HG03354 (cell line): ENCODE measurements around the gene DMD.

ENCODE experiments used
- ATAC-seq: cut with Tn5 transposase; IDR thresholded peaks from one replicate; pipeline ENCODE4 v1.9.1; 2021; ENCODE audit warnings: mild to moderate bottlenecking; ENCODE audit not compliant: unreplicated experiment, poor library complexity, severe bottlenecking

The DMD gene

GRCh38 chrX:31704938-31705337 lies 1506.4 kb downstream of the DMD start:
- no peak for ATAC-seq

GRCh38 chrX:31702222-31702621 lies 1509.1 kb downstream of the DMD start:
- ATAC-seq, result no peak

GRCh38 chrX:31697294-31697916 lies 1513.9 kb downstream of the DMD start:
- ATAC-seq, result no peak

- no peak for ATAC-seq
Observed at GRCh38 chrX:31679861-31680260, 1531.5 kb downstream of the DMD start.

GRCh38 chrX:31670245-31670644 lies 1541.1 kb downstream of the DMD start:
- ATAC-seq, result no peak

DNA sequence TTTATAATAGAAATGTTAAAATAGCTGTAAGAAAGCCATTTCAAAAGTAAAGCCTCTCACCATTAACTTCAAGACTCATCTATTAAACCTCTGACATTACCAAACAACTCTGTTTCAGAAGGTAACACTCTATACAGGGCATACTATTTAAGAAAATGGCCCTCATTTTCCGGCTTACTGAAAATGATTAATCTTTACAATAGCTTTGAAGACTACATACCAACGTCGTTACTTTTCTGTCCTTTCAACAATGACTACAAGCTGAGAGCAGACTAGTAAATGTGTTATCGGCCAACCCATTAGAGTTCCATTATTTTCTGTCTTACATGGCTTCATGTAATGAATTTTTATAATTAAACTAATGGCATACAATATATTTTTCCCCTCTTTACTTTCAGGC lies 1545.9 kb downstream of the DMD start:
- no peak for ATAC-seq

DNA sequence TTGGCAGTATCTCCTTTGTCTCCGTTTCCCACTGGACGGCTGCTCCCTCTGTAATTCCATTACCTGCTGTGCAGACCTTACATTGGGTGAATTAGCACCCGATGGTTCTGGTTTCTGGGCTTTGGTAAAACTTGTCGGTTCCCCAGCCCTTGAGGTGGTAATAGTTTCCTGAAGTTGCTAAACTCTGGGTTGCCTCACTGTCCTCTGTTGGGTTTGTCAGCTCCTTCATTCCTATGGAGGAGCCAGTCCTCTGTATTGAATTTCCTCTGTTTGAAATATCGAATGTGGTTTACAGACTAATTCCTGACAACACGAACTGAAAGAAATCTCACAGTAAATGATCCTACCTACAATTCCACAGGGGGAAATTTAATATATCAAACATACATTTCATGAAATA lies 1548.2 kb downstream of the DMD start:
- ATAC-seq, result no peak

DNA sequence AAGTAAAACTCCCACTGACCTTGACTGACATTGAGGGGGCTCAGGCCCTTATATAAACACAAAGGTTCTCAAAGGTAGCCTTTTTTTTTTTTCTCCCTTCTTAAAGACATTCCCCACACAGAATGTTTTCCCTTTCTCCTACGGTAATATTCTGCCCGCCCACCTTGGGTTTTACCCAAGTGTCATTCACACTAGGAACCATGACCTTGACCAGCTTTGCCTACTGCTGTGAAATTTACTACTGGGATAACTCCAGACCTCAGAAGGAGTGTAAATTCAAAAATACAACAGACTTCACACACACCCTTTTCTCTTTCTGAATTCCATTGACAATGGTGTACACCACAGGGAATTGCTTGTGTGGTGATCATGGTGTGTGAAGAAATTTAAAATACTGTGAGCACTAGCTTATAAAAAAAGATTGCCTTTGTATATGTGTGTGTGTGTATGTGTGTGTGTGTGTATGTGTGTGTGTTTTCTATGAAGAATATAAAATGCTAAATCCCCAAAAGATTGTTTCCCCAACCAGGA lies 1550.0 kb downstream of the DMD start:
- no peak for ATAC-seq

DNA sequence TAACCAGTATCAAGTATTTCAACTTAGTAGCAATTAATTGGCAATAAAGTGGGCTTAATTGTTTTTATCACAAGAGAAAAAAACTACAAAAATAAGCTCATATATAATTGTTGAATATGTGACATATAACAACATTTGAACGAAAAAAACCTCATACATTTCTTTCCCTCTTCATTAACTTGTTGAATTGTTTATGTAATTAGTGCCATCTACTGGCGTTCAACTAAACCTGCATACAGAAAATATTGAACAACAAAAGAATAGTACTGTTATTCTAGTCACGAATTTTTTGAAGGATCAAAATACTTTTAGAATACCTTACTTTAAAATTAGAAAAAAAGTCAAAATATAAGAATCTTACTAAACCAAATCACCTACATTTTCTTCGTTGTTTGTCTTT lies 1553.0 kb downstream of the DMD start:
- no peak for ATAC-seq

GRCh38 chrX:31656013-31656412 lies 1555.3 kb downstream of the DMD start:
- ATAC-seq, result no peak

DNA sequence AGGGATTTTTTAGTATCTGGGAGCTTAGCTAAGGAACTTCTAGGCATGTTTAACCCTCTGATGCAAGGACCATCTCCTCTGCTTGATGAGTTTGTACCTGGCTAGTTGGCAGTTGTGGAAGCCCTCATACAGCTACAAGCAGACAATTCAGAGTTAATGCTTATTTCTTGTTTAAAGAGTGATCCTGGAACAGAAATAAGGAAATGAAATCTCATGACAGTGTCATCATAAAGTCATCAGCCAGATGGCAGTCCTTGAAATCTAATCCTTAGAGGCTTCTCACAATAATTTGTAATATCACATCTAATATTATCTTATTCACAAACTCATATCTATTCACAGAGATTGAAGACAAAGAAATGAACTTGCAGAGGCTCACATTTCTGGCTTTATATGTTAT lies 1557.9 kb downstream of the DMD start:
- no peak for ATAC-seq

DNA sequence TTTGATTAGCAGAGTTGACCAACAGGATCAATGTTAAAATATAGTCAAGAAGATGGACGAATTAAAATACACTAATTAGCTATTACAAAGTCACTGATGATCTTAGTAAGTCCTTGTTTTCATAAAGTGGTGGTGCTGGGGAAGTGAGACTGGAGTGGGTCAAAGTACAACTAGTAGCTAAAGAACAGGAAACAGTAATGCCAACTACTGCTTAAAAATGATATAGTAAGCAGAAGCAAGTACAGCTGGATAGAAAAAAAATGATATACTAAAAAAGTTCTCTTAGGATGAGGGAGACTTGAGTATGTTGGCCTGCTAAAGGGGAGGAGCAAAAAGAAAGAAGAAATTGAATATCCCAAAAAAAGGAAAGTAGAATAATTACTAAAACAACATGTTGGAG lies 1558.7 kb downstream of the DMD start:
- peak; percentile 49 for ATAC-seq

- no peak for ATAC-seq
Observed at GRCh38 chrX:31649201-31649600, 1562.1 kb downstream of the DMD start.

GRCh38 chrX:31633349-31633748 lies 1578.0 kb downstream of the DMD start:
- no peak for ATAC-seq

DNA sequence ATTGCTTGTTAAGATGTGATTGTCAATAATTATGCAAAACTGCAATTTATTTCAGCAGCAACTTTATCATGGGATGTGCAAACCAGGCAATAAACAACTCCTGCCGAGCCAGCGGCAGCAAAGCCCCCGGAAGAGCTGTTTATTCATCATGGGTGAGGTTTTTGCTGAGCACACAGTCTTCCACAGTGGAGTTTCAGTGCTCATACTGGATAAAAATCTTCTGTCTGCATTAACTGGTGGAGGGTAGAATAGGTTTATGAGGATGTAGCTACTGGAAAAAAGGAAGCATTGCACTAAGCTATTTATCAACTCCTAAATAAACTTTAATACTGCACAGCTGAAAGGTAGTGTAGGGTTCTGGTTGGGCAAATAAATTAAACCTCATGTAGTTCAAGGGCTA lies 1582.2 kb downstream of the DMD start:
- no peak for ATAC-seq

DNA sequence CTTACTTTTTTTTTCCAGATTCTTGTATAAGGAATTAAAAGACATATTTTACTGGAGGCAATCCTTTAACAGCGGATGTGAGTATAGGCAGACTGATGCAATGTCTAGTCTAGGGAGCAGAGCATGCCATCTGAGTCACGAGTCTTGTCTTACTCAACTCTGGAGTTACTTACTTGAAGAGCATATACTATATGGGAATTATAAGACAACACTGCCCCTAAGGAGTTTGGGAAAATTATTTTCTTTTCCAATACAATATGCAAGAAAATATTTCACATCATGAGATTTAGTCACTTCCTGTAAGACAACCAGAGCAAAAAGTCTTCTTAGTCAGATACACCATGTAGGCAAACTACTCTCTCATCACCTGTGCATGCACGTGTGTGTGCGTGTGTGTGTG lies 1602.2 kb downstream of the DMD start:
- no peak for ATAC-seq

GRCh38 chrX:31608638-31609037 lies 1602.7 kb downstream of the DMD start:
- no peak for ATAC-seq

DNA sequence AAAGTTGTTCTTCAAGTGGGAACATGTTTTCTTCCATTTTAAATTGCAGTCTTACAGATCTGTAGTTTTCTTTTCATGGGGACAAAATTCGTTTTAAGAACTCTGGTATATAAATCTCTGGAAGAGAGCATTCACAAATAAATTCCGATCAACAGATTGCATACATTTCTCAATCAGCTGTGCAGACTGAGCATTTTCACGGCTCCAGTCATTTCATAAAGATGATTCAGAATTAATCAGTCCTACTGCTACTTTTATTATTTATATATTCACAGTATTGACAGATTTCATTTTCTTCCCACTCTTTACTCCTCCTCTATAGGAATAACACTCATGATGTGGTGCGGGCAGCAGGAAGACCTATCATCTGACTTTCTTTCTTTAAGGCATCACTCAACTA lies 1604.6 kb downstream of the DMD start:
- ATAC-seq, result no peak

- peak; percentile 88 for ATAC-seq
Observed at GRCh38 chrX:31604629-31605221, 1606.6 kb downstream of the DMD start.

DNA sequence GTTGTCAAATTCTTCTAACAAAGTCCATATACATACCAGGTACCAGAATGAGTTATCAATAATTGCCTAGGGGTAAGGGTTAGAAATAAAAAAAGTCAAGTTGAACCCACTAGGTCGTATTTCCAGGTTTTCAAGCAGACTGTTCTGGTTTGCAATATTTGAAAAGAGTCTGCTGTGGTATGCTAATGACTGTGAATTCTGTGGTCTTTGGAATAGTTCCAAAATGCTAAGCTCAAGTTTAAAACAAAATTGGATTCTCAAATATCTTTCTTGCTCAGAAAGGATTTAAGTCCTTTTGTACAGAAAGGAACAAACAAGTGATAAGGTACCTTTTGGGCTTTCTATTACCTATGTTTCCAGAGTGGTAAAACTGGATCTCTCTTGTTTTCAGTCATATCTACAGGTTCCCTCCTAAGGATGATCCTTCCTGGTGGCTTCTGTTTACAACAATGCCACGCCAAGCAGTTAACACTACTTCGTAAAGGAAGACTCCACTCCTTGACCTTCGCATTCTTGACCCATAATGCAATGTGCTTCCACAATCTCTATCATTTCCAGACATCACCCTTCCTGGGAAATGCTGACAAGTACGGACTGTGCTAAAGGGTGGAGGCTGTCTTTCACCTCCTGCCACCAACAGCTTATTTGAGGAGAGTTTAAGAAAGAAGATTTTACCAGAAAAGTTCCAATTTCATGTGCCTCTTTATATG lies 1607.8 kb downstream of the DMD start:
- no peak for ATAC-seq

DNA sequence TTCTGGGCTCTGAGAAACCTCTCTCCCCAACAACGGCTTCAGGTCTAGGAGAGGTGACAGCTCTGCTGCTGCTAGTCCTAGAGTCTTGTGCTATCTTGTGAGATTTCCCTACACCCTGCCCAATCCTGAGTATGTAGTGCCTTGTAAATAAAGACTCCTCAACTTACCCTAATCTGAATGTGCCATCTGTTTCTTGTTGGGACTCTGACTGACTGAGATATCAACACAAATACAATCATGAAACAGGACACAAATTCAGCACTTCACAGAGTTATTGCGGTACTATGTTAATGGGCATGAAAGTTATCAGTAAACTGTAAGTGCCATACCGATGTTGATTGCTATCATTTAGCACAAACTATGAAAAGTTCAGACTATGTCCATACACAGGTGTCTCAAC lies 1610.5 kb downstream of the DMD start:
- no peak for ATAC-seq
